Left cardiac atrium (tissue), 4 donors: ENCODE results near the gene NTN3. TPM values are rescaled to one million over a fixed set of nuclear protein-coding genes. Genes with fewer than 3 reads are reported as not detected.
"Not testable (repeated sequence)": the region's sequence is repeated elsewhere in the genome, so short reads cannot be mapped to it uniquely, and the experiment has no call there.

Experiments
- ATAC-seq, 2 donors: fragments of 200-7000 bp; cut with Tn5 transposase; one replicate each; pipeline ENCODE4 v1.9.1; 2020; ENCODE audit warnings: mild to moderate bottlenecking in 2 of 2, moderate library complexity in 2 of 2
- DNase-seq: peaks from one replicate; pipeline ENCODE4 v3.0.0-alpha.2; 2020
- intact Hi-C, 2 donors: fragments of 100-400 bp; cut with DNase I; formaldehyde crosslinking; loops; one replicate each; pipeline versions ENCODE4 v1.14.1 to v1.15.1; 2022 to 2023
- total RNA-seq, 2 donors: library from RNA; stranded (reverse); fragmentation: NEBNext Ultra II Directional; extraction: Animal tissue kit (Norgen Biotek cat#: 25700); gene quantifications; one replicate each; pipeline ENCODE4 v1.2.1, GENCODE V29; 2021
- donor health status: DM: no; HTN: yes; CAD: no.
- donor health status: DM: no; HTN: yes; CAD: no; lungs with severe emphysema.
- donor health status: DM: yes; HTN: yes; CAD: no.
- donor health status: Dilated cardiomyopathy.

Gene NTN3
- total RNA-seq, 2 donors from 2014 or later, result 0.39 to 0.65 TPM

DNA sequence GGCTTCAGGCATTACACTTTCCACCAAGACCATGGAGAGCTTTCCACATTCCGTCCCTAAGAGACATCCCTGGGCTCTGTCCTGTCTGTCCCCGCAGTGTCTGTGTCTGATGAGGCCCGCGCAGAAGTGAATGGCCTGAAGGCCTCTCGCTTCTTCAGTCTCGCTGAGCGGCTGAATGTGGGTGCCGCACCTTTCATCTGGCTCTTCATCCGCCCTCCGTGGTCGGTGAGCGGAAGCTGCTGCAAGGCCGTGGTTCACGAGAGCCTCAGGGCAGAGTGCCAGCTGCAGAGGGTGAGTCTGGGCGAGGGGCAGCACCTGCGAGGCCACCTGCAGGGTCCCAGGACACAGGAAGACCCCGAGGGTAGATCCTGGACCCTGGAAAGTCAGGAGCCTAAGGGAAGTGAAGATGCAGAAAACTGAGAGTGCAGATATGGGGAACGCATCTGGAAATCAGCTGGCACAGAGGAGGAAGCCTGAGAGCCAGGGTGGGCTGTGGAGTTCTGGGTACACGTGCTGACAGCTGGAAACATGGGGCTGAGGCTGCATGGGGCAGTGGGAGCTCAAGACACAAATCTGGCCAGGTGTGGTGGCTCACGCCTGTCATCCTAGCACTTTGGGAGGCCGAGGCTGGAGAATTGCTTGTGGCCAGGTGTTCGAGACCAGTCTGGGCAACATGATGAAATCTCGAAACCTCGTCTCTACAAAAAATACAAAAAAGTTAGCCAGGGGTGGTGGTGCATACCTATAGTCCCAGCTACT lies 33.9 kb upstream of the NTN3 start:
- no peak for DNase-seq
- ATAC-seq, result no peak
- intact Hi-C loops, result no loop called here

DNA sequence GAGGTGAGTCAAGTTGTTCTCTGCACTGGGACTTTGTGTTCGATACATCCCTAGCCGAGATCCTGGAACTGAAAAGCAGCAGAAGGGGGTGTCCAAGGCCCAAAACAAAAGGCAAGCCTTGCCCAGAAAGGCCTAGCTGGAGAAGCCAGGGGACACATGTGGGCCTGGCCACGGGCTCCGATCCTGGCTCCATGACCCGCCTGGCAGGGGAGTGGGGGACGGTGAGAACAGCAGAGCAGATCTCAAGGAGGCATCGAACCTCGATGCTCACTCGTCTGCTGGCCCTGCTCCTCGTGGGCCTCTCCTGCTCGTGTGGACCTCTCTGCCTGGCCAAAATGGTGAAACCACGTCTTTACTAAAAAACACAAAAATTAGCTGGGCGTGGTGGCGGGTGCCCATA lies 33.0 kb upstream of the NTN3 start:
- ATAC-seq, result no peak
- intact Hi-C loops, result no loop called here

DNA sequence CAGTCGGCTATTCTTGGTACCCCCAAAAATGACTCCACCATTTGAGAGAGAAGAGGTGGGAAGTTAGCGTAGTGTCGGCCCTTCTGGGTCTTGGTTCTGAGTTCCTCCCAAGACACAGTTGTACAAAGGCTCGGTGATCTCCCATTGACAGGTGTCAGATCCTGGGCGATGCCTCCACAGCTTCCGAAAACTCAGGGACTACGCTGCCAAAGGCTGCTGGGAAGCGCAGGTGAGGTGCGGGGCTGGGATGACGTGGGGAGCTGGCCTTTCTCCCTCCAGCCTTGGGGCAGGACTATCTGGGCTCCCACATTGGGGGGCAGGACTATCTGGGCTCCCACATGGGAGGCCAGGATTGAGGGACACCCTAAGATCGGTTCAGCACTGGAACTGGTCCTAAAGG lies 31.5 kb upstream of the NTN3 start:
- no peak for ATAC-seq
- DNase-seq, result no peak
- intact Hi-C loops, result no loop called here

More for the DNA sequence above, 33.0 kb upstream of the NTN3 start:
- no peak for DNase-seq

DNA sequence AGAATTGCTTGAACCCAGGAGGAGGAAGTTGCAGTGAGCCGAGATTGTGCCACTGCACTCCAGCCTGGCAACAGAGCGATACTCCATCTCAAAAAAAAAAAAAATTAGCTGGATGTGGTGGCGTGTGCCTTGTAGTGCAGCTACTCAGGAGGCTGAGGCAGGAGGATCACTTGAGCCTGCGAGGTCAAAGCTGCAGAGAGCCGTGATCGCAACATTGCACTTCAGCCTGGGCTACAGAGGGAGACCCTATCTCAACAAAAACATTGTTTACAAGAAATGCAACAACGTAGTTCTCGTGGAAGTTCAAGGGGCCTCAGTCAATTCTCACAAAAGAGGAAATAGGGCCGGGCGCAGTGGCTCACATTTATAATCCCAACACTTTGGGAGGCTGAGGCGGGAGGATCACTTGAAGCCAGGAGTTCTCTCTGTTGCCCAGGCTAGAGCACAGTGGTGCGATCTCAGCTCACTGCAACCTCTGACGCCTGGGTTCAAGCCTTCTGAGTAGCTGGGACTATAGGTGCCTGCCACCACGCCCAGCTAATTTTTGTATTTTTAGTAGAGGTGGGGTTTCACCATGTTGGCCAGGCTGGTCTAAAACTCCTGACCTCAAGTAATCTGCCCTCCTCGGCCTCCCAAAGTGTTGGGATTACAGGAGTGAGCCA lies 29.8 kb upstream of the NTN3 start:
- intact Hi-C loops, DNase-seq, ATAC-seq: not testable (repeated sequence)

DNA sequence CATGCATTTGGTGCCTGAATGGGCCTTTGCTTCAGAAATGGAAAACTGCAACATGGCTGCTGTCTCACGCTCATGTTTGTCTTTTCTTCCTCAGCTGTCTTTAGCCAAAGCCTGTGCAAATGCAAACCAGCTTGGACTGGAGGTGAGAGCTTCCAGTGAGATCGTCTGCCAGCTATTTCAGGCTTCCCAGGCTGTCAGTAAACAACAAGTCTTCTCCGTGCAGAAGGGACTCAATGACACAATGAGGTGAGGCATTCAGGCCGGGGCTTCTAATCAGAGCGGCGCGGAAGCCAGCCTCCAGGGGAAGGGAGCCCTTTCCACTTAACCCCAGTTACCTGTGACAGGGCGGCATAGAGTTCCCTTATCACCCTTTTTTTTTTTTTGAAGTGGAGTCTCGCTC lies 27.5 kb upstream of the NTN3 start:
- ATAC-seq (no peak), DNase-seq (peak; percentile 2)
- intact Hi-C loops, result no loop called here

DNA sequence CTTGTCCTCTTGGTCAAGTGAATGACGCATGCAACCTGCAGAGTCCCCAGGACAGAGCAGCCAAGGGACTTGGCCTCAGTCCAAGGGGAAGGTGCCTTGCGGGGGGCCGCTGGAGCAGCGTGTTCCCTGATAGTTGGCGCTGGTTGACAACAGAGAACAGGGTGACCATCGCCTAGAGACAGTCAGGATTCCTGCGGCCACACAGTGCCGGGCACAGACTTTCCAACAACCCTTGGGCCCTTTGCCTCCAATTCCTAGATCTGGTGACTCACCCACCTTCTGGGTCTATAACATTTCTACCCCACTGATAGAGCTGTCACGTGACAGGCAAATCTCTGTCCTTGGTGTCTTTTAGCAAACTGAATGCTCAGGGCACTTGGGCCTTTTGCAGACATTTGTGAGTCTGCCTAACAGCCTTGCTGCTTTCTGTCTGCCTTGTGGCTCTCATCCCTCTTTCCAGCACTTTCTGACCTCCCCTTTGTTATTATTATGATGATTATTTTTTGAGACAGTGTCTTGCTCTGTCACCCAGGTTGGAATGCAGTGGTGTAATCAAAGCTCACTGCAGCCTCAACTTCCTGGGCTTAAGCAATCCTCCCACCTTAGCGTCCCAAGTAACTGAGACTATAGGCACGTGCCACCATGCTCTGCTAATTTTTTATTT lies 23.0 kb upstream of the NTN3 start:
- intact Hi-C loops, result no loop called here
- ATAC-seq (no peak), DNase-seq (no peak)

DNA sequence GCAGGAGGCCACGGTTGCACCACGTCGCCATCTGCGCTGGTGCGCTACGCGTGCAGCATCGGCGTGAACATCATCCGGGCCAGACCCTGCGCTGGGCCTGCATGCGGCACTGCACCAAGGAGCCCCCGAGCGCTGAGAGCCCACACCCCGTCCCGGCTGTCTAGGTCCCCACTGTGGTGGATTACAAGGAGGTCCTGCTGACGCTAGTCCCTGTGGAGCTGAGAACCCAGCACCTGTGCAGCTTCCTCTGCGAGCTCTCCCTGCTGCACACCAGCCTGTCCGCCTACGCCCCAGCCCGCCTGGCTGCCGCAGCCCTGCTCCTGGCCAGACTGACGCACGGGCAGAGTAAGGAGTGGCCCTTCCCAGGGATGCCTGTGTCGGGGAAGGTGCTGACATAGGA lies 22.0 kb upstream of the NTN3 start:
- intact Hi-C loops, result no loop called here
- DNase-seq (no peak), ATAC-seq (no peak)

DNA sequence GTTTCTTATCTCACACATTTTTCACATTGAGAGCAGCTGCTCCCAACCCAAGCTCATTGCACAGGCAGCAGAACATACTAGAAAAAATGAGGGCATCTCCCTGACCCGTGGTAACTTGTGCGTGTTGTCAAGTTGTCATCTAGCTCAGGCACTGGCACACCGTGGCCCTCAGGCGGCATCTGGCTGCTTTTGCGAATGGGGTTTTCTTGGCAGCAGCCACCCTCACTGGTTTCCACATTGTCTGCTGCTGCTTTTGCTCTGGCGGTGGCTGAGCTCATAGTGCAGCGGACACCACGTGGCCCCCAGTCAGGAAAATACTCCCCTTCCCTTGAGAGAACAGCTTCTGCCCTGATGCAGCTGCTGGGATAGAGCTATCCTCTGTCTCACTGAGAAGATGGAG lies 20.6 kb upstream of the NTN3 start:
- intact Hi-C loops, result no loop called here
- DNase-seq, result no peak
- ATAC-seq, result peak in 1 of 2 donors; percentile 31

DNA sequence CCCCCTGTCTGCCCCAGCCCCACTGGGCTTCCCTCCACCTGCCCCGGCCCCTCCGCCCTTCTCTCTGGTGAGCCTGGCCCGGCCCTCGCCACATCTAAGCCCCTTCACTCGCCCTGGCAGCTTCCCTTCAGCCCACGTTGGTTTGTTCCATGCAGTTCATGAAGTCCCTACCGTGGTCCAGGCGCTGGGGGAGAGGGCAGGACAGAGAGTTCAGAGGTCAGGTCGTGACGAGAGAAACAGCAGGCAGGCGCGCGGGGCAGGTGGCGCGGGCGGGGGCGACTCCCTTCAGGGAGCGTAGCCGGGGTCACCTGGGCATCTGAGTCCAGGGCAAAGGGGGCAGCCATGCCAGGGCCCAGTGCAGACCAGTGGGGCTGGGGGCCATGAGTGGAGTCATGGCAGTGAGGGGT lies 20.1 kb upstream of the NTN3 start:
- ATAC-seq, result no peak
- intact Hi-C loops, result no loop called here
- no peak for DNase-seq

DNA sequence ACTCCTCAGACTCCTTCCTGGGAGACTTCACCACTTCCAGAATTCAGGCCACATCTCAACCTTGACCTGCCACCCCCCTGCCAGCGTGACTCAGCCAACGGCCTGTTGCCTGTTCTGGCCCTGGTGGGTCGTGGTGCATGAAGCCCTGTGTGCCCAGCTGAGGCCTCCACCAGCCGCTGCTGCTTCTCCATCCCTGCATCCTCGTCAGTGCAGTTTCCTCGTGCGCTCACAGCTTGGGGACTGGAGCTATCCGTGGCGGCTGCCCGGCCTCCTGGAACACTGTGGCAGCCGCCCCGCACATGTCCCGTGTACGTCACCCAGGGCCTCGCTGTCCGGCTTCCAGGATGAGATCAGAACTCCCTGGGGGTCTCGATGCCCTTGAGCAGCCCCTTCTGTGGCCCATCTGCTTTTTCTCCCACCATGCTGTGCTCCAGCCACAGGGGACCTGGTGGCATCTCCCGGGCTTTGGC lies 19.2 kb upstream of the NTN3 start:
- ATAC-seq (no peak), DNase-seq (no peak)
- intact Hi-C loops, result no loop called here

DNA sequence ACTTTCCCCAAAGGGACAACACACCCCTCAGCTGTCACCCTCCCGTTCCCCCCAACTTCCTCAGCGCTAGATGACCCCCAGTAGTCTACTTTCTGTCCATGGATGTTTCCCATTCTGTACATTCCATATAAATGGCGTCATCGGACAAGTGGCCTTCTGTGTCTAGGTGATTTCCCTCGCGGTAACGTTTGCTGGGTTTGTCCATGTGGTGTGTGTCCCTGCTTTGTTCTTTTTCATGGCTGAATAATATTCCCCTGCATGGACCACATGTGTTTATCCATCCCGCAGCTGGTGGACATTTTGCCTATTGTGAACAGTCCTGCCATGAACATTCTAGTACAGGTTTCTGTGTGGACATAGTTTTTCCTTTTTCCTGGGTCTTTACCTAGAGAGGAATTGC lies 18.4 kb upstream of the NTN3 start:
- DNase-seq (no peak), ATAC-seq (no peak)
- intact Hi-C loops, result no loop called here

DNA sequence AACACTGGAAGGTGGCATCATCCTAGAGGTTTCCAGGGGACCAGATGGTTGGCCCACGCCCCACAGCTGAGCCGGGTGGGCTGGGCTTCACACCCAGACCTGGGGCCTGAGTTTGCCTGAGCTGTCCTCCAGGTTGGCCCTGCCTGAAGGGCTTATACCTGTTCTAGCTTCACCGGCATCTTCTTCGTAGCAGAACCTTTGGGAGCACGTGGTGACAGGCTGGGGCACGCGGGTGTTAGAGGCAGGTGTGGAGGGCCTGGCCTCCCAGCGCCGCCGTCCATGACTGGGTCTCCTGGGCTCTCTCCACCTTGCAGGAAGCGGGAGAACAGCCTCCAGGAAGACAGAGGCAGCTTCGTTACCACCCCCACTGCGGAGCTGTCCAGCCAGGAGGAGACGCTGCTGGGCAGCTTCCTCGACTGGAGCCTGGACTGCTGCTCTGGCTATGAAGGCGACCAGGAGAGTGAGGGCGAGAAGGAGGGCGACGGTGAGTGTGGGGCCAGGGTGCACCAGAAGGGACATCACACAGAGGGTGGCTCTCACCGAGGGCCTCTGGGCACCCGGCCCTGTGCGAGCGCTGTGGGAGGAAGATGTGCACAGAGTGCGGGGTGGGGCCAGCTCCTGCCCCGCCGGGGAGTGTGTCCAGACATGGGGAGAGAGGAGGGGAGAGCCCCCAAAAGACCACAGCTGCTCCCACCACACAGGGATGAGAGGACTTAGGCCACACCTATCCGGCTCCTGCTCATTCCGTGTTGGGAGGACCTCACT lies 15.8 kb upstream of the NTN3 start:
- ATAC-seq (no peak), DNase-seq (no peak)
- intact Hi-C loops, result no loop called here

DNA sequence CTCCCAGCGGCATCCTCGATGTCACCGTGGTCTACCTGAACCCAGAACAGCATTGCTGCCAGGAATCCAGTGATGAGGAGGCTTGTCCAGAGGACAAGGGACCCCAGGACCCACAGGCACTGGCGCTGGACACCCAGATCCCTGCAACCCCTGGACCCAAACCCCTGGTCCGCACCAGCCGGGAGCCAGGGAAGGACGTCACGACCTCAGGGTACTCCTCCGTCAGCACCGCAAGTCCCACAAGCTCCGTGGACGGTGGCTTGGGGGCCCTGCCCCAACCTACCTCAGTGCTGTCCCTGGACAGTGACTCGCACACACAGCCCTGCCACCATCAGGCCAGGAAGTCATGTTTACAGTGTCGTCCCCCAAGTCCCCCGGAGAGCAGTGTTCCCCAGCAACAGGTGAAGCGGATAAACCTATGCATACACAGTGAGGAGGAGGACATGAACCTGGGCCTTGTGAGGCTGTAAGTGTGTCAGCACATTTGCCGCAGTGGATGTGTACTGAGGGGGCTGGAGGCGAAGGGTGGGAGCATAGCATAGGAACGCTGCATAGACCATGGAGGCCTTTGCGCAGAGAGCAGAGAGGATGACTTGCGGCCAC lies 14.4 kb upstream of the NTN3 start:
- intact Hi-C loops, result no loop called here
- ATAC-seq, result no peak
- DNase-seq, result no peak

DNA sequence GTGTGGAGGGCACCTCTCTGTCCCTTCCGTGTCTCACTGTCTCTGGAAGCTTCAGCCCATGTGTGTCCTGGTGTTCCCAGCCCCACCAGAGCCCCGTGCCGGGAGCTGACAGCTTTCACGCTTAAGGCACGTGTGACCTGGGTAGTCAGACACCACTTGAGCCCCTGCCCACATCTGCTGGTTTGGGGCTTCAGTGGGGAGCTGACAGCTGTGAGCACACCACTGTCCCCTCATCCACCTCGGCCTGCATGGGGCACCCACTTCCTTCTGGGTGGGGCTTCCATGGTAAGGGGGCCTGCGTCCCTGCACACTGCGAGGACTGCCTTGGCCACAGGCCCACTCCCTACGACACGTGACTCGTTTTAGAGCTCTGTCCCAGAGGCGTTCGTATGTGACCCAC lies 13.8 kb upstream of the NTN3 start:
- intact Hi-C loops, result no loop called here
- ATAC-seq (no peak), DNase-seq (no peak)

DNA sequence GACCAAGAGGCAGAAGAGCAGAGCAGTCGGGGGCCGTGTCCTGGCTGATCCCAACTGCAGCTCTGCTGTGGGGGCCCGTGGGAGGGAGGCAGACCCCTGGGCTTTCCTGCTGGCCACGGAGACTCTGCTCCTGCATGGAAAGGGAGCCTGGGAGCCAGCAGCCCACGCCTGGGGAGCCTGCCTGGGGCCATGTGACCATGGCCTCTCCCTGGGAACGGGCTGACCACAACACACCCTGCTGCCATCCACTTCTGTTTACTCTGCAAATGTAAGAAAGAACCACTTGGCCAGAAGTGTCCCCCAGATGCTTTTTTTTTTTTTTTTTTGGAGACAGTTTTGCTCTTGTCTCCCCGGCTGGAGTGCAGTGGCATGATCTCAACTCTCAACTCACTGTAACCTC lies 13.2 kb upstream of the NTN3 start:
- intact Hi-C loops, result no loop called here
- DNase-seq, result no peak
- no peak for ATAC-seq

DNA sequence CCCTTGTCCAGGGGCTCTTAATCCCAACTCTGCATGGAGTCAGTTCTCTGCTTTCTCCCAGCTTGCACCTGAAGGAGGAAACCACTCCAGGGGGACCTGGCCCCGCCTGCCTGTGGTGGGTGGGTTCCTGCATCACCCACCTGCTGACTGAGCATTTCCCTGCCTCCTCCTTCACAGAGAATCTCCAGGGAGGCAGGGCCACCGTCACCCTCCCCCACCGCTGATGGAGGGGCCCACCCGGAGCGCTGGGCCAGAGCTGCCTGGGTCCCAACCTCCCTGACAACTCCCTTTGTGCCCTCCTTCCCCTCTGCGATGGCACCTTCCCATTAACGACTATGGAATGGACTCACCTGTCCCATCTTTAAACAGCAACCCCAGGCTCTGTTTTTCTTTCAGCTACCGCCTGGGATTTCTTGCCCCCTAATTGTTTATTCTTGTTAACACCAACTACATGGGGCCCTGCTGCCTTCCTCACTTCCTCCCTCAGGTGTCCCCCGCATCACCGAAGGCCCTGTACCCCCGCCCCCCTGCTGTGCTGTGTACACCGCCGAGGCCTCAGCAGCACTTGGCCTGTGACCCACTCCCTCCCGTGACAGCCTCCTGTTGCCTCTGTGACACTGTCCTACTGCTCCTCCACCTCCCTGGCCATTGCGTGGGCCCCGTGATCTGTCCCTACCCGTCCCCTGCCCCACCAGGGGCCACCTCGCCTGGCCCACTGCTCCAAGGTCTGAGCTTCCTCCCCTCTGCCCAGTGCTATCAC lies 12.0 kb upstream of the NTN3 start:
- ATAC-seq, result peak in 1 of 2 donors; percentile 20
- DNase-seq, result no peak
- intact Hi-C loops, result no loop called here

DNA sequence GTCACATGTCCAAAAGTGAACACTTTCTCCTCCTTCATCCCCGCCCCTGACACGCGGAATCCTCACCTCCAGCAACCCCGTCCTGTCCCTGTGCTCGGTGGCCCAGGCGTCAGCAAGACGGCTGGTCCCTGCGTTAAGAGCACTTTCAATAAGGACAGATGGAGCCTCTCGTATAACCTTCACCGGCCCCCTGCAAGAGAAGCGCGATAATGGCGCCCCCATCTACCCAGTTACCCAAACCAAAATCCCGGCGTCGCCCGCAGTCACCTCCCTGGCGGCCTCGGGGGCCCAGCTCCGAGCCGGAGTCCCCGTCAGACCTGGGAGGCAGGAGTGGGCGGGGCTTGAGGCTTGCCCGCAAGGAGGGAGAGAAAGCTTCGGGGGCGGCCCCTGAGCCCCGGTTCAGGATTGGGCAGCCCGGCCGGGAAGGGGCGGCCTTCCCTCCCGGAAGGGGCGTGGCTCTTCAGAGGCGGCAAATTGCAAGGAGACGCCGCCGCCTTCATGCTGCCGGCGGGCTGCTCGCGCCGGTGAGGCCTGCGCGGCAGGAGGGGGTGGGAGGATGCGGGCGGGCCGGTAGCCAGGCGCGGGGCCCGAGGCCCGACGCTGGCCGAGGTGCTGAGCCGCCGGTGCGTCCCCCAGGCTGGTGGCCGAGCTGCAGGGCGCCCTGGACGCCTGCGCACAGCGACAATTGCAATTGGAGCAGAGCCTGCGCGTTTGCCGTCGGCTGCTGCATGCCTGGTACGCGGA lies 11.3 kb upstream of the NTN3 start, which contains the start of gene TEDC2:
Gene TEDC2, plus strand, starts transcription at position 463 of the 744 bp plus-strand sequence. Its CDS starts 36 bp downstream, at position 499.
- peak; percentile 98 to 99 for ATAC-seq
- intact Hi-C loops, result no loop called here
- DNase-seq, result peak; percentile 98

DNA sequence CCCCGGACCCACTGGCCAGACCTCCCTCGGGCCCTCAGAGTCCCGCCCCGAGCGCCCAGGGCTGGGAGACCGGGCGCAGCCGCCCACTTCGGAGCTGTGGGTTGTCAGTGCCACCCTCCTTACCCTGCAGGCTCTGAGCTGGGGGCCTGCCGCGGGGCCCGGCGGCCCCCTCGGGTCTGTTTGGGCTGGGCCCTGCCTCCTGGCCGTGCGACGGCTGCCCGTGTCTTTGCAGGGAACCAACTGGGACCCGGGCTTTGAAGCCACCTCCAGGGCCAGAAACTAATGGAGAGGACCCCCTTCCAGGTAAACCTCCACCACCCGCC lies 10.7 kb upstream of the NTN3 start:
- no peak for ATAC-seq
- intact Hi-C loops, result no loop called here
- DNase-seq, result no peak
